ENCODE data around the gene CERS4.

DNA sequence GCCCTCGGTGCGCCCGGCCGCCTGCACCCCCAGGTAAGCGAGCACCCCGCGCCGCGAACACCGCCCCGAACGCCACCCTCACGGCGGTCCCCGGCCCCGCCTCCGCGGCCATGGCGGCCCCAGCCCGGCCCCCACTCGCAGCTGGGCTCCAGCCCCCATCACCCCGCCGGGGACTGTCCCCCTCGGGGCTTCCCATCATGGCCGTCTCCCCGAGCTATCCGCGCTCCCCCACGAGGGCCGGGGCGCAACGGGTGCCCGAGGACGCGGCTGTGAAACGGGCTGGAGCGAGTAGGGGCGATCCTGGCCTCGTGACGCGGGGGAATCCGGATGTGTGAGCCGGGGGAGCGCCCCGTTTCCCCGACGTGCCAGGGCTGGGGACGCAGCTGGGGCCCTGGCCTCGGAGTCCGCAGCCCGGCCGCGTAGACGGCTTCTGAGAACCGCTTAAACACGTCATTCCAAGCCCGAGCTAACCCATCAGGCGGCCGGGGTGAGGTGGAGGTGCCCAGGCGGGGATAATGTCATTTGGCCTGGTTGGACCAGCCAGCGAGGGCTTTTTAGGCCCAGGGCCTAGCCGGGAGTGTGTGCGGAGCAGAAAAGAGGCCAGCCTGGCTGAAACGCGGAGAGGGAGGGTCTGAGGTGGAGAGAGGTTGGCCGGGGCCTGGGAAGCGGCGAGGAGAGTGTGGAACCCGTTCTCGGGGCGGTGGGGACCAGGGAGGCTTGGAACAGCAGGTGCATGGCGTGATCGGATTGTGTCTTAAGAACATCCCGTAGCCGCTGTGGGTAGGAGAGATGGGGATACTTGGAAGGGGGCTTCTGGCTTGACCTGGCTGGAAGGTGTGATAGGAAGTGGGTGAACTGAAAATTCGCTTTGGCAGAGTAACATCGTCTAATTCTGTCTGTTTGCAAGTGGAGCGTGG lies 550 bp downstream of the CERS4 start:
- TF ChIP-seq CTCF (IDR thresholded peaks at IDR 0.05) (no peak), POLR2AphosphoS5 (IDR thresholded peaks at IDR 0.05) (peak; percentile 17)

All from prostate gland (tissue), 2 donors.